Neural cell (in vitro differentiated cells): Measurements from ENCODE around the gene C3orf33. TPM values are rescaled to one million over a fixed set of nuclear protein-coding genes. Genes with fewer than 3 reads are reported as not detected.
"Not testable (repeated sequence)": the region's sequence is repeated elsewhere in the genome, so short reads cannot be mapped to it uniquely, and the experiment has no call there.

Experiments used
- H2AFZ ChIP-seq: fragments of 200-600, 300-800 bp; sonication (generic), shearing (Covaris generic); 2 replicates; pipeline ENCODE4 v1.6.0; 2014; ENCODE audit warnings: low read depth, mild to moderate bottlenecking, antibody characterized with exemption, low read length, moderate library complexity
- H3F3A ChIP-seq: fragments of 200-600 bp; shearing (Covaris generic); 2 replicates; pipeline ENCODE4 v1.6.1; 2016; ENCODE audit warnings: mild to moderate bottlenecking, moderate library complexity, mixed read lengths, antibody characterized with exemption, low read length; ENCODE audit not compliant: insufficient read depth, poor library complexity, severe bottlenecking
- H3K27ac ChIP-seq: fragments of 200-600, 300-800 bp; sonication (generic), shearing (Covaris generic); 2 replicates; pipeline ENCODE4 v1.5.1; 2014; ENCODE audit warnings: mild to moderate bottlenecking, low read length, moderate library complexity
- H3K27me3 ChIP-seq: fragments of 300-800, 200-600 bp; sonication (generic), shearing (Covaris generic); 2 replicates; pipeline ENCODE4 v1.6.0; 2014; ENCODE audit warnings: mild to moderate bottlenecking, low read depth, low read length, moderate library complexity; ENCODE audit not compliant: insufficient read depth
- H3K36me3 ChIP-seq: fragments of 300-800, 200-600 bp; sonication (generic), shearing (Covaris generic); 2 replicates; pipeline ENCODE4 v1.5.1; 2014; ENCODE audit warnings: mild to moderate bottlenecking, antibody characterized with exemption, low read length, moderate library complexity; ENCODE audit not compliant: insufficient read depth
- H3K4me2 ChIP-seq: fragments of 300-800, 200-600 bp; sonication (generic), shearing (Covaris generic); 2 replicates; pipeline ENCODE4 v1.6.0; 2014; ENCODE audit warnings: mild to moderate bottlenecking, low read length
- H3K4me3 ChIP-seq: fragments of 300-800, 200-600 bp; sonication (generic), shearing (Covaris generic); 2 replicates; pipeline ENCODE4 v1.5.1; 2014; ENCODE audit warnings: mild to moderate bottlenecking, low read length, moderate library complexity
- H3K79me2 ChIP-seq: fragments of 200-600 bp; shearing (Covaris generic); replicated peaks from 2 replicates; pipeline ENCODE4 v1.6.0; 2014; ENCODE audit warnings: mild to moderate bottlenecking, low read length, moderate library complexity; ENCODE audit not compliant: insufficient read depth
- H3K9ac ChIP-seq: fragments of 300-800, 200-600 bp; sonication (generic), shearing (Covaris generic); 2 replicates; pipeline ENCODE4 v1.6.1; 2016; ENCODE audit warnings: mild to moderate bottlenecking, low read length, mixed read lengths
- H3K9me2 ChIP-seq: fragments of 200-600 bp; shearing (Covaris generic); 2 replicates; pipeline ENCODE4 v1.6.1; 2016; ENCODE audit warnings: mild to moderate bottlenecking, low read length, mixed read lengths; ENCODE audit not compliant: insufficient read depth
- H3K9me3 ChIP-seq: fragments of 200-600, 300-800 bp; sonication (generic), shearing (Covaris generic); 2 replicates; pipeline ENCODE4 v1.6.1; 2016; ENCODE audit warnings: mild to moderate bottlenecking, mixed run types, low read length, moderate library complexity, mixed read lengths
- H4K20me1 ChIP-seq: fragments of 200-600 bp; shearing (Covaris generic); 2 replicates; pipeline ENCODE4 v1.6.1; 2016; ENCODE audit warnings: mild to moderate bottlenecking, mixed run types; ENCODE audit not compliant: insufficient read depth
- CTCF ChIP-seq: fragments of 450-650 bp; IDR thresholded peaks from 2 replicates; pipeline ENCODE4 v1.5.1; 2014; ENCODE audit warnings: antibody characterized with exemption, mild to moderate bottlenecking, moderate library complexity; ENCODE audit not compliant: poor library complexity, severe bottlenecking
- EP300 ChIP-seq: fragments of 450-650 bp; conservative IDR thresholded peaks from 2 replicates; pipeline ENCODE4 v1.6.1; 2014; ENCODE audit warnings: antibody characterized with exemption, mild to moderate bottlenecking, moderate library complexity; ENCODE audit not compliant: poor library complexity, severe bottlenecking
- EZH2 ChIP-seq: fragments of 200-600, 300-800 bp; shearing (Covaris generic), sonication (generic); IDR thresholded peaks from 2 replicates; pipeline ENCODE4 v1.6.1; 2014; ENCODE audit warnings: antibody characterized with exemption, low read length, borderline replicate concordance, mild to moderate bottlenecking; ENCODE audit not compliant: insufficient read depth, poor library complexity, severe bottlenecking
- MXI1 ChIP-seq: fragments of 450-650 bp; conservative IDR thresholded peaks from 2 replicates; pipeline ENCODE4 v1.6.1; 2014; ENCODE audit warnings: antibody characterized with exemption, mild to moderate bottlenecking; ENCODE audit not compliant: poor library complexity, severe bottlenecking
- POLR2AphosphoS5 ChIP-seq: IDR thresholded peaks from 2 replicates; pipeline ENCODE4 v1.6.1; 2012
- RAD21 ChIP-seq: fragments of 450-650 bp; conservative IDR thresholded peaks from 2 replicates; pipeline ENCODE4 v1.6.1; 2014; ENCODE audit warnings: antibody characterized with exemption, mild to moderate bottlenecking, moderate library complexity
- REST ChIP-seq: IDR thresholded peaks from 2 replicates; pipeline ENCODE4 v1.6.1; 2012; ENCODE audit warnings: borderline replicate concordance
- SMC3 ChIP-seq: fragments of 450-650 bp; conservative IDR thresholded peaks from 2 replicates; pipeline ENCODE4 v1.6.1; 2014; ENCODE audit warnings: antibody characterized with exemption, mild to moderate bottlenecking, moderate library complexity; ENCODE audit not compliant: poor library complexity
- TAF1 ChIP-seq: IDR thresholded peaks from 2 replicates; pipeline ENCODE4 v1.6.1; 2012; ENCODE audit warnings: low read depth
- polyA plus RNA-seq: library from polyadenylated mRNA; depleted of rRNA; stranded (reverse); fragments of >200 nt; gene quantifications from 2 replicates; pipeline ENCODE4 v1.2.3, GENCODE V29; 2014

The C3orf33 gene
- polyA plus RNA-seq, 1 donor from 2014 or later: 9.8 TPM

- H3K79me2 ChIP-seq: peaks cover 4% of the 10 kb centered on the region
- no peaks in the 10 kb centered on the region for H3F3A ChIP-seq
- H3K27ac ChIP-seq: no peak overlapping the region
- H3K9me2 ChIP-seq: no peaks in the 10 kb centered on the region
- no peaks in the 10 kb centered on the region for H3K9me3 ChIP-seq
- H2AFZ ChIP-seq: no peak overlapping the region
- no peak for TF ChIP-seq EZH2
- TF ChIP-seq CTCF: no peak
- TF ChIP-seq SMC3: no peak
- no peak for TF ChIP-seq MXI1
- no peak for TF ChIP-seq POLR2AphosphoS5
- no peak for TF ChIP-seq TAF1
- TF ChIP-seq RAD21: no peak
- TF ChIP-seq REST: no peak
- TF ChIP-seq EP300: no peak
- no peak overlapping the region for H3K9ac ChIP-seq
- H3K4me2 ChIP-seq: no peak overlapping the region
- no peak overlapping the region for H3K4me3 ChIP-seq
- no peaks in the 10 kb centered on the region for H4K20me1 ChIP-seq
- no peaks in the 10 kb centered on the region for H3K36me3 ChIP-seq
- no peaks in the 10 kb centered on the region for H3K27me3 ChIP-seq
Measured at GRCh38 chr3:155843569-155843968, 37.5 kb upstream of the C3orf33 start.

- Histone ChIP-seq H3K36me3 (no peaks in the 10 kb centered on the region), H3K9ac (no peak overlapping the region), H3K9me2 (no peaks in the 10 kb centered on the region), H2AFZ (no peak overlapping the region), H3K9me3 (no peaks in the 10 kb centered on the region), H3K27ac (no peak overlapping the region), H3K4me2 (no peak overlapping the region), H3K27me3 (no peaks in the 10 kb centered on the region), H3K4me3 (no peak overlapping the region), H3F3A (no peaks in the 10 kb centered on the region), H3K79me2 (no peaks in the 10 kb centered on the region), H4K20me1 (no peaks in the 10 kb centered on the region)
- TF ChIP-seq RAD21 (no peak), SMC3 (no peak), EP300 (no peak), REST (no peak), POLR2AphosphoS5 (no peak), TAF1 (no peak), EZH2 (no peak), CTCF (no peak), MXI1 (no peak)
Measured at GRCh38 chr3:155835341-155836071, 29.4 kb upstream of the C3orf33 start.

GRCh38 chr3:155828490-155829098 is 22.5 kb upstream of the C3orf33 start:
- not testable (repeated sequence) for H3K27me3 ChIP-seq, H3K4me3 ChIP-seq, H3F3A ChIP-seq, H3K79me2 ChIP-seq, H4K20me1 ChIP-seq, H3K9me3 ChIP-seq, H3K27ac ChIP-seq, H3K4me2 ChIP-seq, H3K36me3 ChIP-seq, H2AFZ ChIP-seq, H3K9ac ChIP-seq, H3K9me2 ChIP-seq
